K562 (cell line): ENCODE measurements around the gene ZNF691. TPM values are rescaled to one million over a fixed set of nuclear protein-coding genes. Genes with fewer than 3 reads are reported as not detected.

ENCODE experiments used
- CBX3 ChIP-seq, 2 experiments: IDR thresholded peaks; 1 replicate in 1 of 2; 2 replicates in 1 of 2; pipeline ENCODE4 v1.6.1; 2012; ENCODE audit warnings: inconsistent platforms in 2 of 2, low read length in 2 of 2, borderline replicate concordance in 1 of 2, control low read depth in 1 of 2
- ELK3 ChIP-seq: fragments of 450-650 bp; formaldehyde crosslinking; IDR thresholded peaks from 2 replicates; pipeline ENCODE4 v1.4.0; 2020; ENCODE audit warnings: mild to moderate bottlenecking
- FOXP4 ChIP-seq: sonication (generic); formaldehyde crosslinking; IDR thresholded peaks from 2 replicates; pipeline ENCODE4 v1.8.0; 2022; ENCODE audit warnings: mild to moderate bottlenecking, missing genetic modification reagents, borderline replicate concordance
- GABPB2 ChIP-seq: fragments of 250-450 bp; sonication (Bioruptor Pico); conservative IDR thresholded peaks from 2 replicates; pipeline ENCODE4 v1.5.1; 2021; ENCODE audit warnings: mild to moderate bottlenecking
- GATA2 ChIP-seq: sonication (generic); formaldehyde crosslinking; IDR thresholded peaks from 2 replicates; pipeline ENCODE4 v1.4.0; 2020; ENCODE audit warnings: mild to moderate bottlenecking, missing genetic modification reagents
- GATAD2A ChIP-seq: fragments of 450-650 bp; IDR thresholded peaks from 2 replicates; pipeline ENCODE4 v1.6.1; 2017
- HDAC6 ChIP-seq: IDR thresholded peaks from 2 replicates; pipeline ENCODE4 v1.6.1; 2012; ENCODE audit warnings: low read depth, mild to moderate bottlenecking, control low read depth, inconsistent platforms, low read length, moderate library complexity
- HNRNPUL1 ChIP-seq: fragments of 200-400 bp; formaldehyde crosslinking; IDR thresholded peaks from 2 replicates; pipeline ENCODE4 v1.6.1; 2017; ENCODE audit warnings: low read length
- ILF3 ChIP-seq: fragments of 450-650 bp; IDR thresholded peaks from 2 replicates; pipeline ENCODE4 v1.6.1; 2018; ENCODE audit warnings: antibody characterized with exemption, mild to moderate bottlenecking, moderate library complexity, borderline replicate concordance
- KLF6 ChIP-seq: fragments of 250-450 bp; sonication (Bioruptor Pico); IDR thresholded peaks from 2 replicates; pipeline ENCODE4 v1.4.0; 2020; ENCODE audit warnings: mild to moderate bottlenecking, moderate library complexity, borderline replicate concordance
- MAFK ChIP-seq: IDR thresholded peaks from 2 replicates; pipeline ENCODE4 v1.6.1; 2011; ENCODE audit warnings: low read length, improper control_type of control experiment
- MNT ChIP-seq, 2 experiments: fragments of 450-650 bp; conservative IDR thresholded peaks; 2 replicates each; pipeline ENCODE4 v1.6.1; 2017; ENCODE audit warnings: mild to moderate bottlenecking in 2 of 2, moderate library complexity in 2 of 2
- MYBL2 ChIP-seq, 2 experiments: fragments of 450-650 bp in 1 of 2; sonication (generic) in 1 of 2; formaldehyde crosslinking in 1 of 2; IDR thresholded peaks; 2 replicates each; pipeline versions ENCODE4 v1.6.1 to v1.8.1; 2017 to 2022; ENCODE audit warnings: borderline replicate concordance in 1 of 2, inconsistent platforms in 1 of 2, low read depth in 1 of 2, mild to moderate bottlenecking in 1 of 2, missing genetic modification reagents in 1 of 2, moderate library complexity in 1 of 2
- NFXL1 ChIP-seq: fragments of 450-650 bp; formaldehyde crosslinking; IDR thresholded peaks from 2 replicates; pipeline ENCODE4 v1.4.0; 2021; ENCODE audit warnings: mild to moderate bottlenecking
- NUFIP1 ChIP-seq: fragments of 450-650 bp; IDR thresholded peaks from 2 replicates; pipeline ENCODE4 v1.6.1; 2018; ENCODE audit not compliant: partially characterized antibody
- SNIP1 ChIP-seq: fragments of 450-650 bp; IDR thresholded peaks from 2 replicates; pipeline ENCODE4 v1.7.1; 2017; ENCODE audit warnings: low read depth, mild to moderate bottlenecking
- SOX6 ChIP-seq: fragments of 450-650 bp; IDR thresholded peaks from 2 replicates; pipeline ENCODE4 v1.6.1; 2014; ENCODE audit warnings: mild to moderate bottlenecking
- ZFP91 ChIP-seq: sonication (generic); formaldehyde crosslinking; IDR thresholded peaks from 2 replicates; pipeline ENCODE4 v1.8.0; 2022; ENCODE audit warnings: mild to moderate bottlenecking, missing genetic modification reagents
- ZNF395 ChIP-seq: fragments of 200-800 bp; sonication (Bioruptor generic); IDR thresholded peaks from 2 replicates; pipeline ENCODE4 v1.6.1; 2017; ENCODE audit warnings: missing genetic modification characterization, missing compliant biosample characterization
- ZNF561 ChIP-seq: fragments of 450-650 bp; formaldehyde crosslinking; conservative IDR thresholded peaks from 2 replicates; pipeline ENCODE4 v1.4.0; 2020; ENCODE audit warnings: mild to moderate bottlenecking, moderate library complexity
- polyA plus RNA-seq, 8 experiments: library from polyadenylated mRNA; depleted of rRNA in 4 of 8; stranded (reverse) in 5 of 8; unstranded in 3 of 8; fragments of >200 nt; fragmentation: Nextera tagmentation in 2 of 8; fragmentation: Illumina TruSeq in 1 of 8; extraction: Ambion mirVana in 2 of 8; extraction: Trizol in 1 of 8; gene quantifications; 2 replicates each; pipeline versions ENCODE4 v1.2.1 to v1.2.3, GENCODE V29; 2011 to 2014; ENCODE audit warnings: inconsistent platforms in 1 of 8, missing spikeins in 1 of 8
- total RNA-seq, 7 experiments: library from RNA; depleted of rRNA in 6 of 7; stranded (reverse); fragments of >200 nt in 6 of 7; fragmentation: Illumina TruSeq in 2 of 7; extraction: Trizol in 2 of 7; gene quantifications; 2 replicates each; pipeline versions ENCODE4 v1.2.1 to v1.2.3, GENCODE V29; 2011 to 2021; ENCODE audit warnings: low replicate concordance in 1 of 7

ZNF691 gene
- total and polyA plus RNA-seq, 9 of the 15 experiments (the other 6 are each of a cell fraction or from before 2014, with no cell fraction given), result 10.7 to 30.4 (median 14.8) TPM

- TF ChIP-seq KLF6 (no peak), SNIP1 (no peak), ZNF395 (CRISPR knock-in tag) (peak; percentile 85), MNT (conservative IDR thresholded peaks at IDR 0.05) (peak; percentile 88 to 95), MAFK (no peak), GABPB2 (no peak), ELK3 (CRISPR knock-in tag) (no peak), ILF3 (peak; percentile 52; the same call in 1 of the 2 replicates), CBX3 (IDR thresholded peaks at IDR 0.05; ENCODE audit: borderline replicate concordance in 1 of 2, low read length in 2 of 2) (0 out of 3 replicates have a peak, but pooled peaks of 1 of the 2 experiments have one; percentile 43), NFXL1 (CRISPR knock-in tag) (no peak), ZFP91 (CRISPR knock-in tag) (no peak), HNRNPUL1 (no peak), GATAD2A (peak; percentile 82; the same call in 1 of the 2 replicates), HDAC6 (no peak), SOX6 (peak; percentile 95), MYBL2 (IDR thresholded peaks at IDR 0.05; ENCODE audit: low read depth) (peak; percentile 54; the same call in 1 of the 2 replicates), MYBL2 (CRISPR knock-in tag; IDR thresholded peaks at IDR 0.05; ENCODE audit: borderline replicate concordance) (no peak), GATA2 (CRISPR knock-in tag) (peak; percentile 95), NUFIP1 (peak; percentile 66), FOXP4 (no peak), ZNF561 (CRISPR knock-in tag) (no peak)
These were observed 21.2 kb upstream of the ZNF691 start (continued) for GRCh38 chr1:42825036-42825851.
